Measurements from ENCODE around the gene ESYT3.
"Not testable (repeated sequence)": the region's sequence is repeated elsewhere in the genome, so short reads cannot be mapped to it uniquely, and the experiment has no call there.

Gene ESYT3

GRCh38 chr3:138408751-138409570 lies 25.5 kb upstream of the ESYT3 start:
- no peak for DNase-seq

- no peak for DNase-seq
Measured at GRCh38 chr3:138412821-138413551, 21.4 kb upstream of the ESYT3 start.

- DNase-seq = not testable (repeated sequence)
Measured at GRCh38 chr3:138416236-138416635, 18.2 kb upstream of the ESYT3 start.

GRCh38 chr3:138417559-138417982 lies 16.8 kb upstream of the ESYT3 start:
- DNase-seq = no peak

GRCh38 chr3:138418601-138419206 lies 15.7 kb upstream of the ESYT3 start:
- no peak for DNase-seq

GRCh38 chr3:138423316-138423715 lies 11.1 kb upstream of the ESYT3 start:
- no peak for DNase-seq

- DNase-seq = no peak
Measured at GRCh38 chr3:138424323-138424722, 10.1 kb upstream of the ESYT3 start.

GRCh38 chr3:138426211-138426610 lies 8.2 kb upstream of the ESYT3 start:
- no peak for DNase-seq

- not testable (repeated sequence) for DNase-seq
Measured at GRCh38 chr3:138426754-138427153, 7.7 kb upstream of the ESYT3 start.

- DNase-seq = no peak
Measured at GRCh38 chr3:138429665-138430064, 4.8 kb upstream of the ESYT3 start.

GRCh38 chr3:138432576-138433240 lies 1.7 kb upstream of the ESYT3 start:
- DNase-seq = no peak

GRCh38 chr3:138433892-138434275 lies 532 bp upstream of the ESYT3 start:
- DNase-seq = no peak

- no peak for DNase-seq
Measured at GRCh38 chr3:138434875-138435772, 708 bp downstream of the ESYT3 start.

- no peak for DNase-seq
Measured at GRCh38 chr3:138435840-138436239, 1.4 kb downstream of the ESYT3 start.

- DNase-seq = no peak
Measured at GRCh38 chr3:138437281-138437680, 2.9 kb downstream of the ESYT3 start.

- DNase-seq = no peak
Measured at GRCh38 chr3:138438896-138439295, 4.5 kb downstream of the ESYT3 start.

GRCh38 chr3:138439646-138440045 lies 5.2 kb downstream of the ESYT3 start:
- no peak for DNase-seq

- DNase-seq = no peak
Measured at GRCh38 chr3:138440121-138440521, 5.7 kb downstream of the ESYT3 start.

GRCh38 chr3:138440596-138440995 lies 6.2 kb downstream of the ESYT3 start:
- DNase-seq = no peak

GRCh38 chr3:138441256-138441655 lies 6.8 kb downstream of the ESYT3 start:
- DNase-seq = no peak

- DNase-seq = no peak
Measured at GRCh38 chr3:138441742-138442141, 7.3 kb downstream of the ESYT3 start.

- no peak for DNase-seq
Measured at GRCh38 chr3:138442433-138442832, 8.0 kb downstream of the ESYT3 start.

Measured in cortex of kidney (tissue), 1 donor.